ENCODE measurements around the gene CFDP1. TPM values are rescaled to one million over a fixed set of nuclear protein-coding genes. Genes with fewer than 3 reads are reported as not detected.

The CFDP1 gene
- total and polyA plus RNA-seq, 2 of the 13 experiments (the other 11 are each of a cell fraction or from before 2014, with no cell fraction given), result 78.6 to 153 TPM

DNA sequence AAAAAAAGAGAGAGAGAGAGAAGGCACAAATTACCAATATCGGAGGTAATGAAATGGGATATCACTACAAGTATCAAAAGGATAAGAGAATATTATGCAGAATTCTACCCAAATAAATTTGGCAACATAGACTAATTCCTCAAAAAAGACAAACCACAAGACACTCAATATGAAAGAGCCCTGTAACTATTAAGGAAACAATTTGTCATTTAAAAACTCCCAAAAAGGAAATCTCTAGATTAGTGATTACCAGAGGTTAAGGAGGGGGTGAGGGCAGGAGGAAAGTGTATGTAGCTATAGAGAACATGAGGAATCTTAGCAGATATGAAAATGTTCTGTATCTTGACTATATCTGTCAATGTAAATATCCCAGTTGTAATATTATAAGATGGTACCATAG lies 54.0 kb downstream of the CFDP1 start:
- in situ Hi-C loops (cut with HindIII; ENCODE audit: extremely low pct_ligation_motif_present, low pct_unique_long_range_greater_than_20kb), result no loop called here
- intact Hi-C loops (cut with micrococcal nuclease; ENCODE audit: unreplicated experiment), result no loop called here
- ATAC-seq (no peak), FAIRE-seq (no peak), DNase-seq (ENCODE audit: low spot score) (no peak)
- H3K9me3 ChIP-seq (ENCODE audit: low read length), result no peaks in the 10 kb centered on the region
- no peak overlapping the region for H3K27ac ChIP-seq (ENCODE audit: extremely low read length, insufficient read depth, low read length)
- H3K27me3 ChIP-seq (ENCODE audit: control insufficient read depth in 1 of 2, insufficient read depth in 2 of 2, low read length in 2 of 2), result no peaks in the 10 kb centered on the region
- ChIA-PET CTCF (ENCODE audit: low intra/inter-chr PET ratio, low total read pairs) (no interaction called here), POLR2A (interaction anchor here (1.3 to 1.6 kb wide), 2 partner anchors 74 to 135 kb away, joined by 4 to 5 read pairs; no protein-coding TSS in a partner anchor)
- peaks cover 15% of the 10 kb centered on the region for H3K4me1 ChIP-seq (ENCODE audit: insufficient read depth, low read length)
- WGBS (ENCODE audit: low lambda C conversion rate), result 95% methylated on average over 1 of the region's 1 CpG
- no peak overlapping the region for H3K4me2 ChIP-seq (ENCODE audit: low read depth, low read length)
- H3K4me3 ChIP-seq (replicated peaks in 1 of 3; ENCODE audit: insufficient read depth in 1 of 3, low read depth in 2 of 3, low read length in 3 of 3), result no peak overlapping the region
- no peaks in the 10 kb centered on the region for H3K79me2 ChIP-seq (ENCODE audit: insufficient read depth, low read length)
- H2AFZ ChIP-seq (ENCODE audit: low read length), result no peak overlapping the region
- H4K20me1 ChIP-seq (ENCODE audit: insufficient read depth, low read length), result no peaks in the 10 kb centered on the region
- H3K36me3 ChIP-seq (replicated peaks in 1 of 2; ENCODE audit: control insufficient read depth in 1 of 2, insufficient read depth in 2 of 2, low read length in 2 of 2), result peaks cover 12 to 55% of the 10 kb centered on the region in 2 experiments
- BruUV-seq (replicated peaks), result no TSS peak
- H3K9ac ChIP-seq (ENCODE audit: insufficient read depth, low read depth, low read length), result no peak overlapping the region
- TF ChIP-seq ZNF629 (CRISPR knock-in tag; conservative IDR thresholded peaks at IDR 0.05), result no peak
- TF ChIP-seq, protein P1, sequence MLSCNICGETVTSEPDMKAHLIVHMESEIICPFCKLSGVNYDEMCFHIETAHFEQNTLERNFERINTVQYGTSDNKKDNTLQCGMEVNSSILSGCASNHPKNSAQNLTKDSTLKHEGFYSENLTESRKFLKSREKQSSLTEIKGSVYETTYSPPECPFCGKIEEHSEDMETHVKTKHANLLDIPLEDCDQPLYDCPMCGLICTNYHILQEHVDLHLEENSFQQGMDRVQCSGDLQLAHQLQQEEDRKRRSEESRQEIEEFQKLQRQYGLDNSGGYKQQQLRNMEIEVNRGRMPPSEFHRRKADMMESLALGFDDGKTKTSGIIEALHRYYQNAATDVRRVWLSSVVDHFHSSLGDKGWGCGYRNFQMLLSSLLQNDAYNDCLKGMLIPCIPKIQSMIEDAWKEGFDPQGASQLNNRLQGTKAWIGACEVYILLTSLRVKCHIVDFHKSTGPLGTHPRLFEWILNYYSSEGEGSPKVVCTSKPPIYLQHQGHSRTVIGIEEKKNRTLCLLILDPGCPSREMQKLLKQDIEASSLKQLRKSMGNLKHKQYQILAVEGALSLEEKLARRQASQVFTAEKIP (CRISPR knock-in tag; IDR thresholded peaks at IDR 0.05; ENCODE audit: borderline replicate concordance), result no peak
- TF ChIP-seq, protein P2, sequence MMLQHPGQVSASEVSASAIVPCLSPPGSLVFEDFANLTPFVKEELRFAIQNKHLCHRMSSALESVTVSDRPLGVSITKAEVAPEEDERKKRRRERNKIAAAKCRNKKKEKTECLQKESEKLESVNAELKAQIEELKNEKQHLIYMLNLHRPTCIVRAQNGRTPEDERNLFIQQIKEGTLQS (CRISPR knock-in tag; IDR thresholded peaks at IDR 0.05), result no peak
- no peak for TF ChIP-seq KDM4B (CRISPR knock-in tag; IDR thresholded peaks at IDR 0.05)
- TF ChIP-seq HOXA7 (CRISPR knock-in tag; IDR thresholded peaks at IDR 0.05), result no peak
- TF ChIP-seq POLR2AphosphoS5 (IDR thresholded peaks at IDR 0.05; ENCODE audit: low read depth, low read length), result no peak
- TF ChIP-seq ZNF234 (CRISPR knock-in tag; conservative IDR thresholded peaks at IDR 0.05), result no peak
- TF ChIP-seq NR3C1 (CRISPR knock-in tag; IDR thresholded peaks at IDR 0.05), result no peak
- TF ChIP-seq, protein P3, sequence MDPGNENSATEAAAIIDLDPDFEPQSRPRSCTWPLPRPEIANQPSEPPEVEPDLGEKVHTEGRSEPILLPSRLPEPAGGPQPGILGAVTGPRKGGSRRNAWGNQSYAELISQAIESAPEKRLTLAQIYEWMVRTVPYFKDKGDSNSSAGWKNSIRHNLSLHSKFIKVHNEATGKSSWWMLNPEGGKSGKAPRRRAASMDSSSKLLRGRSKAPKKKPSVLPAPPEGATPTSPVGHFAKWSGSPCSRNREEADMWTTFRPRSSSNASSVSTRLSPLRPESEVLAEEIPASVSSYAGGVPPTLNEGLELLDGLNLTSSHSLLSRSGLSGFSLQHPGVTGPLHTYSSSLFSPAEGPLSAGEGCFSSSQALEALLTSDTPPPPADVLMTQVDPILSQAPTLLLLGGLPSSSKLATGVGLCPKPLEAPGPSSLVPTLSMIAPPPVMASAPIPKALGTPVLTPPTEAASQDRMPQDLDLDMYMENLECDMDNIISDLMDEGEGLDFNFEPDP (CRISPR knock-in tag; conservative IDR thresholded peaks at IDR 0.05), result no peak
- no peak for TF ChIP-seq PITX1 (CRISPR knock-in tag; IDR thresholded peaks at IDR 0.05)
- TF ChIP-seq, protein P4, sequence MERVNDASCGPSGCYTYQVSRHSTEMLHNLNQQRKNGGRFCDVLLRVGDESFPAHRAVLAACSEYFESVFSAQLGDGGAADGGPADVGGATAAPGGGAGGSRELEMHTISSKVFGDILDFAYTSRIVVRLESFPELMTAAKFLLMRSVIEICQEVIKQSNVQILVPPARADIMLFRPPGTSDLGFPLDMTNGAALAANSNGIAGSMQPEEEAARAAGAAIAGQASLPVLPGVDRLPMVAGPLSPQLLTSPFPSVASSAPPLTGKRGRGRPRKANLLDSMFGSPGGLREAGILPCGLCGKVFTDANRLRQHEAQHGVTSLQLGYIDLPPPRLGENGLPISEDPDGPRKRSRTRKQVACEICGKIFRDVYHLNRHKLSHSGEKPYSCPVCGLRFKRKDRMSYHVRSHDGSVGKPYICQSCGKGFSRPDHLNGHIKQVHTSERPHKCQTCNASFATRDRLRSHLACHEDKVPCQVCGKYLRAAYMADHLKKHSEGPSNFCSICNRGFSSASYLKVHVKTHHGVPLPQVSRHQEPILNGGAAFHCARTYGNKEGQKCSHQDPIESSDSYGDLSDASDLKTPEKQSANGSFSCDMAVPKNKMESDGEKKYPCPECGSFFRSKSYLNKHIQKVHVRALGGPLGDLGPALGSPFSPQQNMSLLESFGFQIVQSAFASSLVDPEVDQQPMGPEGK (CRISPR knock-in tag; IDR thresholded peaks at IDR 0.05), result no peak
- TF ChIP-seq, protein P5, sequence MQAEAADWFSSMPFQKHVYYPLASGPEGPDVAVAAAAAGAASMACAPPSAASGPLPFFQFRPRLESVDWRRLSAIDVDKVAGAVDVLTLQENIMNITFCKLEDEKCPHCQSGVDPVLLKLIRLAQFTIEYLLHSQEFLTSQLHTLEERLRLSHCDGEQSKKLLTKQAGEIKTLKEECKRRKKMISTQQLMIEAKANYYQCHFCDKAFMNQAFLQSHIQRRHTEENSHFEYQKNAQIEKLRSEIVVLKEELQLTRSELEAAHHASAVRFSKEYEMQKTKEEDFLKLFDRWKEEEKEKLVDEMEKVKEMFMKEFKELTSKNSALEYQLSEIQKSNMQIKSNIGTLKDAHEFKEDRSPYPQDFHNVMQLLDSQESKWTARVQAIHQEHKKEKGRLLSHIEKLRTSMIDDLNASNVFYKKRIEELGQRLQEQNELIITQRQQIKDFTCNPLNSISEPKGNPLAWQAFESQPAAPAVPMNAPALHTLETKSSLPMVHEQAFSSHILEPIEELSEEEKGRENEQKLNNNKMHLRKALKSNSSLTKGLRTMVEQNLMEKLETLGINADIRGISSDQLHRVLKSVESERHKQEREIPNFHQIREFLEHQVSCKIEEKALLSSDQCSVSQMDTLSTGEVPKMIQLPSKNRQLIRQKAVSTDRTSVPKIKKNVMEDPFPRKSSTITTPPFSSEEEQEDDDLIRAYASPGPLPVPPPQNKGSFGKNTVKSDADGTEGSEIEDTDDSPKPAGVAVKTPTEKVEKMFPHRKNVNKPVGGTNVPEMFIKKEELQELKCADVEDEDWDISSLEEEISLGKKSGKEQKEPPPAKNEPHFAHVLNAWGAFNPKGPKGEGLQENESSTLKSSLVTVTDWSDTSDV (CRISPR knock-in tag; IDR thresholded peaks at IDR 0.05), result no peak
- no peak for TF ChIP-seq HNF4G (IDR thresholded peaks at IDR 0.05; ENCODE audit: borderline replicate concordance, low read depth, low read length)
- no peak for TF ChIP-seq HNF4G (CRISPR knock-in tag; IDR thresholded peaks at IDR 0.05; ENCODE audit: borderline replicate concordance, low read depth)
- TF ChIP-seq STAT5B (CRISPR knock-in tag; IDR thresholded peaks at IDR 0.05), result no peak
- no peak for TF ChIP-seq SIN3B (IDR thresholded peaks at IDR 0.05; ENCODE audit: low read length)
- no peak for TF ChIP-seq ZNF761 (CRISPR knock-in tag; conservative IDR thresholded peaks at IDR 0.05)
- no peak for TF ChIP-seq EHMT2 (IDR thresholded peaks at IDR 0.05; ENCODE audit: borderline replicate concordance, low read depth, low read length)
- no peak for TF ChIP-seq ZFYVE20 (CRISPR knock-in tag; IDR thresholded peaks at IDR 0.05; ENCODE audit: borderline replicate concordance, low read depth)

Measured in HepG2 (cell line).